RPMI7951 (cell line): ENCODE data around the gene ZNF329. TPM values are rescaled to one million over a fixed set of nuclear protein-coding genes. Genes with fewer than 3 reads are reported as not detected.

Source experiments
- total RNA-seq: library from RNA; depleted of rRNA; stranded (reverse); fragments of >200 nt; shearing (Covaris generic); gene quantifications from 2 replicates; pipeline ENCODE4 v1.2.3, GENCODE V29; 2014; rRNA removed

Gene ZNF329
- total RNA-seq, 1 experiment from 2014 or later: 6.8 TPM

Other genes with a start within 250 kb of the ZNF329 start
- gene ZNF417, start 234.2 kb downstream of the ZNF329 start, total RNA-seq: 9.3 and 9.5 TPM in 2 replicates
- gene ZNF418, start 215.4 kb downstream of the ZNF329 start, total RNA-seq: 2.1 and 3.1 TPM in 2 replicates
- 2.7 and 4.6 TPM in 2 replicates for gene ZNF256, start 203.1 kb downstream of the ZNF329 start, total RNA-seq
- not detected in 2 replicates for gene C19orf18, start 176.3 kb downstream of the ZNF329 start, total RNA-seq
- gene ZNF606, start 148.0 kb downstream of the ZNF329 start, total RNA-seq: 6.4 and 8.6 TPM in 2 replicates
- not detected in 2 replicates for gene ZSCAN1, start 116.8 kb downstream of the ZNF329 start, total RNA-seq
- 0.72 and 0.88 TPM in 2 replicates for gene ZNF135, start 91.5 kb downstream of the ZNF329 start, total RNA-seq
- gene ZSCAN18, start 52.6 kb downstream of the ZNF329 start, total RNA-seq: 1.8 and 3.0 TPM in 2 replicates
- gene ZNF274, start 32.3 kb upstream of the ZNF329 start, total RNA-seq: 22.7 and 23.7 TPM in 2 replicates
- 43.9 and 57.0 TPM in 2 replicates for gene ZNF544, start 78.1 kb upstream of the ZNF329 start, total RNA-seq
- gene ZNF8, start 128.2 kb upstream of the ZNF329 start, total RNA-seq: 4.3 and 4.8 TPM in 2 replicates
- 68.7 and 76.6 TPM in 2 replicates for gene ERVK3-1, start 154.6 kb upstream of the ZNF329 start, total RNA-seq
- 2.9 and 4.1 TPM in 2 replicates for gene ZSCAN22, start 176.2 kb upstream of the ZNF329 start, total RNA-seq
- gene A1BG, start 202.7 kb upstream of the ZNF329 start, total RNA-seq: 64.4 and 111 TPM in 2 replicates
- 0.12 and 0.29 TPM in 2 replicates for gene ZNF497, start 212.0 kb upstream of the ZNF329 start, total RNA-seq
- 1.1 and 1.8 TPM in 2 replicates for gene ZNF837, start 230.2 kb upstream of the ZNF329 start, total RNA-seq
- 2,560 and 2,715 TPM in 2 replicates for gene RPS5, start 236.5 kb upstream of the ZNF329 start, total RNA-seq
- gene RNF225, start 244.9 kb upstream of the ZNF329 start, total RNA-seq: not detected in 2 replicates